Kidney epithelial cell (primary cell): ENCODE measurements around the gene LIN52. TPM values are rescaled to one million over a fixed set of nuclear protein-coding genes. Genes with fewer than 3 reads are reported as not detected.

Experiments used
- DNase-seq: peaks from one replicate; pipeline ENCODE4 v3.0.0-alpha.2; 2010; ENCODE audit warnings: low read depth
- H3K27me3 ChIP-seq: 2 replicates; pipeline ENCODE4 v1.6.0; 2011; ENCODE audit warnings: low read length; ENCODE audit not compliant: control insufficient read depth, insufficient read depth
- H3K36me3 ChIP-seq: 2 replicates; pipeline ENCODE4 v1.5.1; 2011; ENCODE audit warnings: low read length; ENCODE audit not compliant: control insufficient read depth, insufficient read depth
- H3K4me3 ChIP-seq: 2 replicates; pipeline ENCODE4 v1.5.1; 2011; ENCODE audit warnings: low read depth, mild to moderate bottlenecking, control low read depth, low read length
- total RNA-seq: library from RNA; depleted of rRNA; stranded (reverse); fragments of >200 nt; gene quantifications from 2 replicates; pipeline ENCODE4 v1.2.3, GENCODE V29; 2015
- TF ChIP-seq, protein P1 (sequence below): IDR thresholded peaks from 2 replicates; pipeline ENCODE4 v1.5.1; 2011; ENCODE audit warnings: mild to moderate bottlenecking, moderate library complexity, low read length, control low read depth, inconsistent platforms; ENCODE audit not compliant: insufficient read depth, poor library complexity, severe bottlenecking

Gene LIN52
- total RNA-seq, 1 donor from 2014 or later = 7.8 TPM

DNA sequence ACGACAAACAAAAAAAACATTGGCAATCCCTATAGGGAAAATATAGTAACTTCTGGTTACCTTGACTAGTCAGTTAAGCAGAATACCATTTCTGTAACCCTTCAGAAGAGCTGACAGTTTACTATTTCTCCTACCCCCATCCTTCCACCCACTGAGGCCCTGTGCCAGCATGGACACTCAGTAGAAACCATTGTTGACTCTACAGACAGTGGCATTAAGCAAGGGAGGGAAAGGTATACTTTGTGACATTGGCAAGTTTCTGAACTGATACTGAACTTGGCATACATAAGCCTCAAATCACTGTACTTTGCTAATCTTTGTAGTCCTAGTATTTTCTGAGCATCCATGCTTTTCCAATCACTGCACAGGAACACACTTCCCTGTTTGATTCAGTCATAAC lies 121.1 kb downstream of the LIN52 start:
- TF ChIP-seq, protein P1, sequence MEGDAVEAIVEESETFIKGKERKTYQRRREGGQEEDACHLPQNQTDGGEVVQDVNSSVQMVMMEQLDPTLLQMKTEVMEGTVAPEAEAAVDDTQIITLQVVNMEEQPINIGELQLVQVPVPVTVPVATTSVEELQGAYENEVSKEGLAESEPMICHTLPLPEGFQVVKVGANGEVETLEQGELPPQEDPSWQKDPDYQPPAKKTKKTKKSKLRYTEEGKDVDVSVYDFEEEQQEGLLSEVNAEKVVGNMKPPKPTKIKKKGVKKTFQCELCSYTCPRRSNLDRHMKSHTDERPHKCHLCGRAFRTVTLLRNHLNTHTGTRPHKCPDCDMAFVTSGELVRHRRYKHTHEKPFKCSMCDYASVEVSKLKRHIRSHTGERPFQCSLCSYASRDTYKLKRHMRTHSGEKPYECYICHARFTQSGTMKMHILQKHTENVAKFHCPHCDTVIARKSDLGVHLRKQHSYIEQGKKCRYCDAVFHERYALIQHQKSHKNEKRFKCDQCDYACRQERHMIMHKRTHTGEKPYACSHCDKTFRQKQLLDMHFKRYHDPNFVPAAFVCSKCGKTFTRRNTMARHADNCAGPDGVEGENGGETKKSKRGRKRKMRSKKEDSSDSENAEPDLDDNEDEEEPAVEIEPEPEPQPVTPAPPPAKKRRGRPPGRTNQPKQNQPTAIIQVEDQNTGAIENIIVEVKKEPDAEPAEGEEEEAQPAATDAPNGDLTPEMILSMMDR = no peak

DNA sequence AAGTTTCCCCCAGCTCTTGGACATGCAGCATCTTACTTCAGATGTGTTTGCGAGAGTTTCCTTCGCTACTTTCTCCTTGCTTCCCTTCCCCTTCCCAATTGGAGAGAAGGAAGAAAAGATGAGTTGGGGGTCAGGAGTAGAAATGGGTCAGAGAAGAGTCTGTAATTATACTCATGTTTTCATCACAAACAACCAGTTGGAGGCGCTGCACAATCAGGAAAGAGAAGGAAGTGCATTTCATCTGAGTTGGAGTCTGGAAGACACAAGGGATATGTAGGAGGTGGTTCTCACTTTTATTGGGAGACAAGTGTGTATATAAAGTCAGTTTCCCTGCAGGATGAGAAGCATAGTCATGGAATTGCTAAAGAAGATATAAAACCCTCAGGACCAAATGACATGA lies 123.2 kb downstream of the LIN52 start:
- TF ChIP-seq, protein P1 = no peak

More for the DNA sequence above, 121.1 kb downstream of the LIN52 start:
- DNase-seq = no peak
- Histone ChIP-seq H3K27me3 (peaks cover 2% of the 10 kb centered on the region), H3K36me3 (no peaks in the 10 kb centered on the region), H3K4me3 (no peak overlapping the region)

DNA sequence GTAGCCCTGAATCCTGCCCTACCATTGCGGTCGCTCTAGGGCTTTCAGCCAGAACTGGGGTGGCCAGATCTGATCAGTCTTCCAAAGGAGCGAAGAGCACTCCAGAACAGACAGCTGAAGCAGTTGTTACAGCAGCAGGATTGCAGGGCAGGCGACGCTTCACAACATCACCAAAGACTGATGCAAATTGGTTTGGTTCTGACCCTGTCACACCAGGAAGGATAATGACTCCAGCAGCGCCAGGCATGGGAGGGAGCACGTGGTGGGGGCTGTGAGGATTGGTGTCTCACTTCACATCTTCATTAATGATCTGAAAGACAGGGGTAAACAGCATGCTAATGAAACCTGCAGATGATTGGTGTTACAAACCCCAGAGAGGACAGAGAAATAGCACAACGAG lies 123.9 kb downstream of the LIN52 start:
- no peak overlapping the region for H3K4me3 ChIP-seq
- no peaks in the 10 kb centered on the region for H3K36me3 ChIP-seq
- TF ChIP-seq, protein P1 = no peak
- no peak for DNase-seq
- peaks cover 2% of the 10 kb centered on the region for H3K27me3 ChIP-seq

More for the DNA sequence above, 123.2 kb downstream of the LIN52 start:
- peaks cover 2% of the 10 kb centered on the region for H3K27me3 ChIP-seq
- no peak overlapping the region for H3K4me3 ChIP-seq
- H3K36me3 ChIP-seq = no peaks in the 10 kb centered on the region
- no peak for DNase-seq

DNA sequence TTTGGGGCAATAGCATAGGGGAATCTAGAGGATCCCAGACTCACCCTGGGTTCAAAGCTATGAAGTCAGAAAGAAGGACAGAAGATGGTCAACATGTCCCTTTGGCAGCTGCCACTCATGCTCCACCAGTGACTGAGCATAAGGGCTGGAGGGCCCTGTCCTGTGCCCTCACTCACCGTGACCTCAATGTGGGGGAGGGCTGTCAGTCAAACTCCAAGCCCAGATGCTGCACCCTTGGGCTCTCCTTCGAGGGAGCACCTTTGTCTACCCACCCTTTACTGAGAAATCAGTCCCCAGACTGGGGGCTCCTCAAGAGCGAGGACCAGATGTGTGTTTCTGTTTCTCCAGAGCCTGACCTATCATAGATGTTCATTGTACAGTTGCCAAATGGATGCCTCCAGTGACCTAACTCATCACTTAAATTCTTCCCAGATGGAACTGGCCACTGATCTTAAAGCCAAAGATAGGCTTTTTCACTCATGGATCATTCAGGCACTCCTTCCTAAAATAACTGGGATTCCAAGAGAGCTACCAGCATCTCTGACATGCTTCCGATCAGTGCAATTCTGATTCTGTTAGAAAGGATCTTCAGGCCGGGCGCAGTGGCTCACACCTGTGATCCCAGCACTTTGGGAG lies 127.3 kb downstream of the LIN52 start:
- Histone ChIP-seq H3K36me3 (no peaks in the 10 kb centered on the region), H3K4me3 (no peak overlapping the region), H3K27me3 (peaks cover 18% of the 10 kb centered on the region)
- DNase-seq = no peak
- TF ChIP-seq, protein P1 = no peak

DNA sequence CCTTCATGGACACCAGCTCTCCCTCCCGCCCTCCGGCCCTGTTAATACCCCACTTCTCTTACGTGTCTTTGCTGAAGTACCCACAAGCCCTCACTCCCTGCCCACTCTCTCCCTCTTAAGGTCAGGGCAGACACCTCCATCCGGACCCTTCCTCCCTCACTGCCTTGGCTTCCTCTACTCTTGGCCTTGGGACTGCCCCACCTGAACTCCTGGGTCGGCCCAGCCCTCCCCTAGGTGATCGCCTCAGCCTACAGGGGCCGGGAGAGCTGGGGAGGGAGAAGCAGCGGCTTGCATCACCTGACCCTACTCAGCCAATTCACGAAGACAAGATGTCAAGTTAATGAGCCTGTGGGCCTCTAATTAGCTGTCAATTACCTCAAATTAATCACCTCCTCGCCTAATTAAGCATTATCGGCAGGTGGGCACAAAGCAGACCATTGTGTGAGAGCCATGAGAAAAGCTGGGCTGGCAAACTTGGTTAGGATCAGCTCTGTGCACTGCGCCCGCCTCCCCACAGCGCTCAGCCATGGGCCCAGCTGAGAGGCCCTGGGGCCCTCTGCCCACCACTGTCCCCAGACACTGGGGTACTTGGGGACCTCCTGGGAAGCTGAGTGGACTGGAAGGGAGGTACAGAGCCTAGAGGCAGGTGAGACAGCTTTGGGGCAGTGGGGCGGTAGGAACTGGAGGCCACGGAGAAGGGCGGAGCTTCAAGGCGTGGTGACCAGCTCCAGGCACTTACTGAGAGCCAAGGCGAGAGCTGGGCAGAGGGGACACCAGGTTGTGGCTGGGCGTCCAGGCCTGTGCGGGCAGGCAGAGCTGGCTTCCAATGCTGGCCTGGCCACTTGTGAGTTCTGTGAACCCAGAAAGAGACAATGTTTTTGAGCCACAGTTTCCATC lies 129.4 kb downstream of the LIN52 start:
- DNase-seq = no peak
- TF ChIP-seq, protein P1 = no peak
- no peaks in the 10 kb centered on the region for H3K36me3 ChIP-seq
- no peak overlapping the region for H3K4me3 ChIP-seq
- peaks cover 31% of the 10 kb centered on the region for H3K27me3 ChIP-seq
